Measurements from ENCODE around the gene CD6. TPM values are rescaled to one million over a fixed set of nuclear protein-coding genes. Genes with fewer than 3 reads are reported as not detected.

The CD6 gene
- total RNA-seq, 1 donor from 2014 or later, result 0.47 TPM

DNA sequence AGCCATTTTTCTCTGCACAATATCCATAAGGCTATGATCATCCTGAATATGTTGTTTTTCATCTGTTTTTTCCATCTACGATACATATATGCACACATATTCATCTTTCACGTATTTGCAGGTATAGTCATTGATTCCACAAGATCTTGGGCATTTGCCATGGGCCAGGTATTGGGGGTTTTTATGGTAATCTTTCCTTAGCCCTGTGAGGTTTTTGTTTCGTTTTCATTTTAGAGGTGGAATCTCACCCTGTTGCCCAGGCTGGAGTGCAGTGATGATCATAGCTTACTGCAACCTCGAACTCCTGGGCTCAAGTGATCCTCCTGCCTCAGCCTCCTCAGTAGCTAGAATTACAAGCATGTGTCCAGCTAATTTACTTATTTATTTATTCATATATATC lies 20.0 kb downstream of the CD6 start:
- Histone ChIP-seq H3K9me3 (replicated peaks) (no peaks in the 10 kb centered on the region), H3K36me3 (no peaks in the 10 kb centered on the region), H3K4me1 (peaks cover 11% of the 10 kb centered on the region), H3K4me3 (no peak overlapping the region), H3K27me3 (ENCODE audit: low read depth) (peaks cover 63% of the 10 kb centered on the region), H3K27ac (replicated peaks) (no peak overlapping the region)
- intact Hi-C loops (cut with micrococcal nuclease), result no loop called here
- TF ChIP-seq, protein P1, sequence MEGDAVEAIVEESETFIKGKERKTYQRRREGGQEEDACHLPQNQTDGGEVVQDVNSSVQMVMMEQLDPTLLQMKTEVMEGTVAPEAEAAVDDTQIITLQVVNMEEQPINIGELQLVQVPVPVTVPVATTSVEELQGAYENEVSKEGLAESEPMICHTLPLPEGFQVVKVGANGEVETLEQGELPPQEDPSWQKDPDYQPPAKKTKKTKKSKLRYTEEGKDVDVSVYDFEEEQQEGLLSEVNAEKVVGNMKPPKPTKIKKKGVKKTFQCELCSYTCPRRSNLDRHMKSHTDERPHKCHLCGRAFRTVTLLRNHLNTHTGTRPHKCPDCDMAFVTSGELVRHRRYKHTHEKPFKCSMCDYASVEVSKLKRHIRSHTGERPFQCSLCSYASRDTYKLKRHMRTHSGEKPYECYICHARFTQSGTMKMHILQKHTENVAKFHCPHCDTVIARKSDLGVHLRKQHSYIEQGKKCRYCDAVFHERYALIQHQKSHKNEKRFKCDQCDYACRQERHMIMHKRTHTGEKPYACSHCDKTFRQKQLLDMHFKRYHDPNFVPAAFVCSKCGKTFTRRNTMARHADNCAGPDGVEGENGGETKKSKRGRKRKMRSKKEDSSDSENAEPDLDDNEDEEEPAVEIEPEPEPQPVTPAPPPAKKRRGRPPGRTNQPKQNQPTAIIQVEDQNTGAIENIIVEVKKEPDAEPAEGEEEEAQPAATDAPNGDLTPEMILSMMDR (IDR thresholded peaks at IDR 0.05; ENCODE audit: borderline replicate concordance), result no peak
- no peak for DNase-seq

DNA sequence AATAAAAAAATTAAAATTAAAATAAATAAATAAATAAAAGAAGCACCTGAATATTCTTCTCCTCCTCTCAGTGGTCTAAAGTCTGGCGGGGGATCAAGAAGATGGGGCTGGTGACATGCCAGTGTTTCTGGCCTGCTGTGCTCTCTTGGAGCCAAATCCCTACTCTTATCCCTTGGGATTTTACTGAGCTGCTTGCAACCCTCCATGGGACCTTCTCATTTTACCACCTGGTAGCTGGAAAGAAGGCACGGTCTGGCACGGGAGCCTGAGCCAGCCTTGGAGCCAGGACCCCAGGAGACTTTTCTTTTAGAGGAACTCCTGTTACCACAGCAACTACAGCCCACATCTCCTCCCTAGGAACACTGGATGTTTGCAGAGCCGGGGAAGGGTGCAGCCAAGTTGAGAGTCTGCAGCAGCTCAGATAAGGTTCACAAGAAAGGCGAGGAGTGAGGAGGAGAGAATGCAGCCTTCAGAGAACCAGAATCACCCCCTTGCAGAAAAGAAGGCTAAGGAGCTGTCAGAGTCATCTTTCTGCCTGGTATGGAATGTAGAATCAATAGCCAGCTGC lies 21.4 kb downstream of the CD6 start:
- peaks cover 15% of the 10 kb centered on the region for H3K4me1 ChIP-seq
- intact Hi-C loops (cut with micrococcal nuclease), result no loop called here
- no peak for DNase-seq
- no peak overlapping the region for H3K4me3 ChIP-seq
- no peaks in the 10 kb centered on the region for H3K9me3 ChIP-seq (replicated peaks)
- H3K27ac ChIP-seq (replicated peaks), result no peak overlapping the region
- TF ChIP-seq, protein P1 (IDR thresholded peaks at IDR 0.05; ENCODE audit: borderline replicate concordance), result no peak
- no peaks in the 10 kb centered on the region for H3K36me3 ChIP-seq
- peaks cover 56% of the 10 kb centered on the region for H3K27me3 ChIP-seq (ENCODE audit: low read depth)

DNA sequence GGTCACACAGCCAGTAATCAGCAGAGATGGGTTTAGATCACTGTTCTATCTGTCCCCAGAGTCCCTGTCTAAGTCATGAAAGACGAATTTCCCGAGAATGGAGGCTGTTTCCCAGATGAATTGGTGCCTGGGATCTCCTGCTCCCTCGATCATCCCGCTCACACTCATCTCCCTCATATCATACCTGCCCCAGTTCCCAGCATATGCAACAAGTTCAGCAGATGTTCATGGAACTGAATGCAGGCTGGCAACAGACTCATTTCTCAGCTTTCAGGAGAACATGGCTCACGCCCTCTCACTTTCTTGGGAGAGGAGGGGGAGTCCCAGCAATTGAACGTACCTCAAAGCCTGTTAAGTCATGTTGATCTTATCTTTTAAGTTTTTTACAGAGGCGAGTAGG lies 22.1 kb downstream of the CD6 start:
- TF ChIP-seq, protein P1 (IDR thresholded peaks at IDR 0.05; ENCODE audit: borderline replicate concordance), result no peak
- Histone ChIP-seq H3K4me3 (no peak overlapping the region), H3K4me1 (peaks cover 15% of the 10 kb centered on the region), H3K27me3 (ENCODE audit: low read depth) (peaks cover 54% of the 10 kb centered on the region), H3K9me3 (replicated peaks) (no peaks in the 10 kb centered on the region), H3K27ac (replicated peaks) (no peak overlapping the region), H3K36me3 (no peaks in the 10 kb centered on the region)
- DNase-seq, result no peak
- intact Hi-C loops (cut with micrococcal nuclease), result no loop called here

DNA sequence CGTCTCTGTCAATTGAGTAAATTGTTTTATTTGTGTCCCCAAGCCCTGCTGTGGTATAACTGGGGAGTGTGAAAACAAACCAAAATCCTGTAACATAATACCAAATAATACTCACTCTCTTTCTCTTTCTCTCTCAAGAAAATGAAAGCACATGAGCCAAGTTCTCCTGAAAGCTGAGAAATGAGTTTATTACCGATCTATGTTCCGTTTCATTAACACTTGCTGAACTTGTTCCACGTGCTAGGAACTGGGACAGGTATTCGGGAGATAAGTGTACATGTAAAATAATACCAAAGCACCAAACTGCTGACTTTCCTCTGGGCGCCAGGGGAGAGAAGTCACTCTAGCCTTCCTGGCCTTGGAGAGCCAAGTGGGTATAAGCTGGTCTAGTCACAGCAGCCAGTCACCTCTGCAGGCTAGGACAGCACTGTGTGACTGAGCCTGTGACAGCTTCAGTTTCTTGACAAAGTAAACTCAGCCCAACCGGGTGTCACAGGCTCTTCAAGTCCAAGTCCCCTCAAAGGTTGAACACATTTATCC lies 23.1 kb downstream of the CD6 start:
- DNase-seq, result no peak
- H3K4me1 ChIP-seq, result peaks cover 15% of the 10 kb centered on the region
- TF ChIP-seq, protein P1 (IDR thresholded peaks at IDR 0.05; ENCODE audit: borderline replicate concordance), result no peak
- H3K27me3 ChIP-seq (ENCODE audit: low read depth), result peaks cover 64% of the 10 kb centered on the region
- H3K4me3 ChIP-seq, result no peak overlapping the region
- H3K27ac ChIP-seq (replicated peaks), result no peak overlapping the region
- no peaks in the 10 kb centered on the region for H3K36me3 ChIP-seq
- intact Hi-C loops (cut with micrococcal nuclease), result no loop called here
- H3K9me3 ChIP-seq (replicated peaks), result no peaks in the 10 kb centered on the region

DNA sequence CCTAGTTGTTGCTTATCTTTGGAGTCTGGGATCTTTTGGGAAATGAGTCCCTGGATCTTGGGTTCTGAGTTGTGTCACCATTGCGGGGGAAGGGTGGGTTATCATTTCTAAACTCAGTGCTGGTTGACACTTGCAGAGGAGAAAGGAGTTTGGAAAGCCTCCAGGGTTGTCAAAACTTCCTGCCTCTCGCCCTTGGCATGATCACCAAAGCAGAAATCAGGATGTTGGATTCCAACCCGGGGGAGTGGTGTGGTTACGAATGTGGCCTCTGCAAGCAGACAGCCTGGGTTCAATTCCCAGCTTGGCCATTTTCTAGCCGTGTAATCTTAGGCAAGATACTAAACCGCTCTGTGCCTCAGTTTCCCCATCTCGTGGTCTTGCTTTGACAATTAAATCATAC lies 24.3 kb downstream of the CD6 start:
- no peak for DNase-seq
- TF ChIP-seq, protein P1 (IDR thresholded peaks at IDR 0.05; ENCODE audit: borderline replicate concordance), result no peak

More for the DNA sequence above, 24.3 kb downstream of the CD6 start:
- Histone ChIP-seq H3K27me3 (ENCODE audit: low read depth) (peaks cover 75% of the 10 kb centered on the region), H3K4me3 (no peak overlapping the region), H3K9me3 (replicated peaks) (no peaks in the 10 kb centered on the region), H3K27ac (replicated peaks) (no peak overlapping the region), H3K4me1 (peaks cover 15% of the 10 kb centered on the region), H3K36me3 (no peaks in the 10 kb centered on the region)
- intact Hi-C loops (cut with micrococcal nuclease), result no loop called here

All from left ventricle myocardium inferior (tissue), 1 donor.